GM12878 (cell line): ENCODE data around the gene CDYL. TPM values are rescaled to one million over a fixed set of nuclear protein-coding genes. Genes with fewer than 3 reads are reported as not detected.

Experiments
- ATF7 ChIP-seq: fragments of 450-650 bp; IDR thresholded peaks from 2 replicates; pipeline ENCODE4 v1.6.1; 2016; ENCODE audit warnings: low read depth, mild to moderate bottlenecking
- BCL11A ChIP-seq: IDR thresholded peaks from 2 replicates; pipeline ENCODE4 v1.6.1; 2011; ENCODE audit warnings: low read depth, low read length
- CBFB ChIP-seq: IDR thresholded peaks from 2 replicates; pipeline ENCODE4 v1.6.1; 2016; ENCODE audit warnings: antibody characterized with exemption, low read depth
- CREB1 ChIP-seq: IDR thresholded peaks from 2 replicates; pipeline ENCODE4 v1.6.1; 2012; ENCODE audit warnings: low read depth, mild to moderate bottlenecking, inconsistent platforms
- EED ChIP-seq: sonication (generic); IDR thresholded peaks from 2 replicates; pipeline ENCODE4 v1.6.1; 2016; ENCODE audit warnings: antibody characterized with exemption, low read depth
- EP300 ChIP-seq, 2 experiments: fragments of 150-350 bp in 1 of 2; IDR thresholded peaks; 2 replicates each; pipeline ENCODE4 v1.6.1; 2011 to 2012; ENCODE audit warnings: low read depth in 2 of 2, low read length in 2 of 2, borderline replicate concordance in 1 of 2, improper control_type of control experiment in 1 of 2, inconsistent platforms in 1 of 2; ENCODE audit not compliant: control insufficient read depth in 1 of 2
- GATAD2B ChIP-seq: fragments of 450-650 bp; conservative IDR thresholded peaks from 2 replicates; pipeline ENCODE4 v1.6.1; 2017; ENCODE audit warnings: low read depth, mild to moderate bottlenecking, moderate library complexity
- HDGF ChIP-seq: fragments of 450-650 bp; IDR thresholded peaks from 2 replicates; pipeline ENCODE4 v1.6.1; 2016; ENCODE audit warnings: antibody characterized with exemption
- IKZF1 ChIP-seq: fragments of 450-650 bp; conservative IDR thresholded peaks from 2 replicates; pipeline ENCODE4 v1.6.1; 2017; ENCODE audit warnings: antibody characterized with exemption, mild to moderate bottlenecking
- IKZF2 ChIP-seq, 2 experiments: fragments of 450-650 bp; IDR thresholded peaks; 2 replicates each; pipeline ENCODE4 v1.6.1; 2017; ENCODE audit warnings: mild to moderate bottlenecking in 2 of 2, moderate library complexity in 2 of 2
- JUNB ChIP-seq: IDR thresholded peaks from 2 replicates; pipeline ENCODE4 v1.6.1; 2016; ENCODE audit warnings: antibody characterized with exemption, mild to moderate bottlenecking
- PAX5 ChIP-seq: IDR thresholded peaks from 2 replicates; pipeline ENCODE4 v1.6.1; 2011; ENCODE audit warnings: low read depth, low read length, borderline replicate concordance
- POLR2AphosphoS2 ChIP-seq: IDR thresholded peaks from 2 replicates; pipeline ENCODE4 v1.6.1; 2011; ENCODE audit warnings: low read depth, mild to moderate bottlenecking, low read length, improper control_type of control experiment, moderate library complexity
- SUZ12 ChIP-seq: fragments of 200-600 bp; sonication (generic); IDR thresholded peaks from one replicate; pipeline ENCODE4 v1.6.1; 2018; ENCODE audit warnings: antibody characterized with exemption, mild to moderate bottlenecking; ENCODE audit not compliant: unreplicated experiment
- polyA plus RNA-seq, 11 experiments: library from polyadenylated mRNA; depleted of rRNA in 4 of 11; unstranded in 6 of 11; stranded (reverse) in 5 of 11; fragments of >200 nt; fragmentation: Nextera tagmentation in 4 of 11; fragmentation: Illumina TruSeq in 1 of 11; extraction: Ambion mirVana in 4 of 11; extraction: Trizol in 1 of 11; gene quantifications; 1 replicate in 1 of 11; 2 replicates in 10 of 11; pipeline versions ENCODE4 v1.2.1 to v1.2.3, GENCODE V29; 2011 to 2016; ENCODE audit warnings: inconsistent platforms in 2 of 11, missing spikeins in 2 of 11, low read depth in 1 of 11
- total RNA-seq, 4 experiments: library from RNA; depleted of rRNA in 3 of 4; stranded (reverse); fragments of >200 nt in 3 of 4; fragmentation: Illumina TruSeq in 1 of 4; extraction: Trizol in 1 of 4; gene quantifications; 2 replicates each; pipeline versions ENCODE4 v1.2.1 to v1.2.3, GENCODE V29; 2013 to 2021
- TF ChIP-seq, protein P1 (sequence below): fragments of 450-650 bp; formaldehyde crosslinking; IDR thresholded peaks from 2 replicates; pipeline ENCODE4 v1.4.0; 2022; ENCODE audit warnings: mild to moderate bottlenecking, moderate library complexity
- TF ChIP-seq, protein P2 (sequence below): fragments of 450-650 bp; formaldehyde crosslinking; IDR thresholded peaks from 2 replicates; pipeline ENCODE4 v1.4.0; 2020; ENCODE audit warnings: mild to moderate bottlenecking, moderate library complexity
- TF ChIP-seq, protein P3 (sequence below): fragments of 450-650 bp; conservative IDR thresholded peaks from 2 replicates; pipeline ENCODE4 v1.6.1; 2017; ENCODE audit warnings: mild to moderate bottlenecking, moderate library complexity
- TF ChIP-seq, protein P4 (sequence below): fragments of 450-650 bp; IDR thresholded peaks from 2 replicates; pipeline ENCODE4 v1.6.1; 2018; ENCODE audit warnings: mild to moderate bottlenecking, low read depth, moderate library complexity; ENCODE audit not compliant: partially characterized antibody

Gene CDYL
- total and polyA plus RNA-seq, 10 of the 15 experiments (the other 5 are each of a cell fraction or from before 2014, with no cell fraction given), result 9.3 to 61.2 (median 28.5) TPM

DNA sequence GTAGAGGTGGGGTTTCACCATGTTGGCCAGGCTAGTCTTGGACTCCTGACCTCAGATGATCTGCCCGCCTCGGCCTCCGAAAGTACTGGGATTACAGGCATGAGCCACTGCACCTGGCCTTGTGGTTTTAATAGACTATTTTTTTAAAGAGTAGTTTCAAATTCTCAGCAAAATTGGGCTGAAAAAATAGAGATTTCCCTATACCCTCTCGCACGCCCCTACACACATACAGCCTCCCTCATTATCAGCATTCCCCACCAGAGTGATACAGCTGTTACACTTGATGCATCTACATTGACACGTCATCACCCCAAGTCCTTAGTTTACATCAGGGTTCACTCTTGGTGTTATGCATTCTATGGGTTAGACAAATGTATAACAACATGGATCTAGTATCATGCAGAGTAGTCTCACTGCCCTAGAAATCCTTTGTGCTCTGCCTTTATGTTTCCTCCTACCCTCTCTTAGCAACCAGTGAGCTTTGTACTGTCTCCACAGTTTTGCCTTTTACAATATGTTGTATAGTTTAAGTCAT is 103.6 kb downstream of the CDYL start (continued):
- TF ChIP-seq IKZF2 (IDR thresholded peaks at IDR 0.05), result peak; percentile 85 to 92
- TF ChIP-seq, protein P1, sequence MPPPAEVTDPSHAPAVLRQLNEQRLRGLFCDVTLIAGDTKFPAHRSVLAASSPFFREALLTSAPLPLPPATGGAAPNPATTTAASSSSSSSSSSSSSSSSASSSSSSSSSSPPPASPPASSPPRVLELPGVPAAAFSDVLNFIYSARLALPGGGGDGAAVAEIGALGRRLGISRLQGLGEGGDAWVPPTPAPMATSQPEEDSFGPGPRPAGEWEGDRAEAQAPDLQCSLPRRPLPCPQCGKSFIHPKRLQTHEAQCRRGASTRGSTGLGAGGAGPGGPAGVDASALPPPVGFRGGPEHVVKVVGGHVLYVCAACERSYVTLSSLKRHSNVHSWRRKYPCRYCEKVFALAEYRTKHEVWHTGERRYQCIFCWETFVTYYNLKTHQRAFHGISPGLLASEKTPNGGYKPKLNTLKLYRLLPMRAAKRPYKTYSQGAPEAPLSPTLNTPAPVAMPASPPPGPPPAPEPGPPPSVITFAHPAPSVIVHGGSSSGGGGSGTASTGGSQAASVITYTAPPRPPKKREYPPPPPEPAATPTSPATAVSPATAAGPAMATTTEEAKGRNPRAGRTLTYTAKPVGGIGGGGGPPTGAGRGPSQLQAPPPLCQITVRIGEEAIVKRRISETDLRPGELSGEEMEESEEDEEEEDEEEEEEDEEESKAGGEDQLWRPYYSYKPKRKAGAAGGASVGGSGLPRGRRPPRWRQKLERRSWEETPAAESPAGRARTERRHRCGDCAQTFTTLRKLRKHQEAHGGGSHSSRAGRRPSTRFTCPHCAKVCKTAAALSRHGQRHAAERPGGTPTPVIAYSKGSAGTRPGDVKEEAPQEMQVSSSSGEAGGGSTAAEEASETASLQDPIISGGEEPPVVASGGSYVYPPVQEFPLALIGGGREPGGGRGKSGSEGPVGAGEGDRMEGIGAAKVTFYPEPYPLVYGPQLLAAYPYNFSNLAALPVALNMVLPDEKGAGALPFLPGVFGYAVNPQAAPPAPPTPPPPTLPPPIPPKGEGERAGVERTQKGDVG (CRISPR knock-in tag), result no peak
- peak; percentile 85 for TF ChIP-seq JUNB
- peak; percentile 61; the same call in 1 of the 2 replicates for TF ChIP-seq GATAD2B
- peak; percentile 46; the same call in 1 of the 2 replicates for TF ChIP-seq BCL11A
- TF ChIP-seq SUZ12, result no peak
- peak; percentile 87 for TF ChIP-seq IKZF1
- no peak for TF ChIP-seq POLR2AphosphoS2
- TF ChIP-seq CREB1, result peak; percentile 75
- no peak for TF ChIP-seq HDGF
- TF ChIP-seq PAX5, result peak; percentile 34; the same call in 1 of the 2 replicates
- peak in 1 of 2 experiments; percentile 51; a peak in 1 of 4 replicates for TF ChIP-seq EP300 (IDR thresholded peaks at IDR 0.05; ENCODE audit: borderline replicate concordance in 1 of 2, control insufficient read depth in 1 of 2, low read depth in 2 of 2, low read length in 2 of 2)
- peak; percentile 57; the same call in 1 of the 2 replicates for TF ChIP-seq ATF7
- TF ChIP-seq, protein P2, sequence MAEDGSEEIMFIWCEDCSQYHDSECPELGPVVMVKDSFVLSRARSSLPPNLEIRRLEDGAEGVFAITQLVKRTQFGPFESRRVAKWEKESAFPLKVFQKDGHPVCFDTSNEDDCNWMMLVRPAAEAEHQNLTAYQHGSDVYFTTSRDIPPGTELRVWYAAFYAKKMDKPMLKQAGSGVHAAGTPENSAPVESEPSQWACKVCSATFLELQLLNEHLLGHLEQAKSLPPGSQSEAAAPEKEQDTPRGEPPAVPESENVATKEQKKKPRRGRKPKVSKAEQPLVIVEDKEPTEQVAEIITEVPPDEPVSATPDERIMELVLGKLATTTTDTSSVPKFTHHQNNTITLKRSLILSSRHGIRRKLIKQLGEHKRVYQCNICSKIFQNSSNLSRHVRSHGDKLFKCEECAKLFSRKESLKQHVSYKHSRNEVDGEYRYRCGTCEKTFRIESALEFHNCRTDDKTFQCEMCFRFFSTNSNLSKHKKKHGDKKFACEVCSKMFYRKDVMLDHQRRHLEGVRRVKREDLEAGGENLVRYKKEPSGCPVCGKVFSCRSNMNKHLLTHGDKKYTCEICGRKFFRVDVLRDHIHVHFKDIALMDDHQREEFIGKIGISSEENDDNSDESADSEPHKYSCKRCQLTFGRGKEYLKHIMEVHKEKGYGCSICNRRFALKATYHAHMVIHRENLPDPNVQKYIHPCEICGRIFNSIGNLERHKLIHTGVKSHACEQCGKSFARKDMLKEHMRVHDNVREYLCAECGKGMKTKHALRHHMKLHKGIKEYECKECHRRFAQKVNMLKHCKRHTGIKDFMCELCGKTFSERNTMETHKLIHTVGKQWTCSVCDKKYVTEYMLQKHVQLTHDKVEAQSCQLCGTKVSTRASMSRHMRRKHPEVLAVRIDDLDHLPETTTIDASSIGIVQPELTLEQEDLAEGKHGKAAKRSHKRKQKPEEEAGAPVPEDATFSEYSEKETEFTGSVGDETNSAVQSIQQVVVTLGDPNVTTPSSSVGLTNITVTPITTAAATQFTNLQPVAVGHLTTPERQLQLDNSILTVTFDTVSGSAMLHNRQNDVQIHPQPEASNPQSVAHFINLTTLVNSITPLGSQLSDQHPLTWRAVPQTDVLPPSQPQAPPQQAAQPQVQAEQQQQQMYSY (CRISPR knock-in tag), result no peak
- peak; percentile 92 for TF ChIP-seq EED
- peak; percentile 87 for TF ChIP-seq CBFB
- TF ChIP-seq, protein P3, sequence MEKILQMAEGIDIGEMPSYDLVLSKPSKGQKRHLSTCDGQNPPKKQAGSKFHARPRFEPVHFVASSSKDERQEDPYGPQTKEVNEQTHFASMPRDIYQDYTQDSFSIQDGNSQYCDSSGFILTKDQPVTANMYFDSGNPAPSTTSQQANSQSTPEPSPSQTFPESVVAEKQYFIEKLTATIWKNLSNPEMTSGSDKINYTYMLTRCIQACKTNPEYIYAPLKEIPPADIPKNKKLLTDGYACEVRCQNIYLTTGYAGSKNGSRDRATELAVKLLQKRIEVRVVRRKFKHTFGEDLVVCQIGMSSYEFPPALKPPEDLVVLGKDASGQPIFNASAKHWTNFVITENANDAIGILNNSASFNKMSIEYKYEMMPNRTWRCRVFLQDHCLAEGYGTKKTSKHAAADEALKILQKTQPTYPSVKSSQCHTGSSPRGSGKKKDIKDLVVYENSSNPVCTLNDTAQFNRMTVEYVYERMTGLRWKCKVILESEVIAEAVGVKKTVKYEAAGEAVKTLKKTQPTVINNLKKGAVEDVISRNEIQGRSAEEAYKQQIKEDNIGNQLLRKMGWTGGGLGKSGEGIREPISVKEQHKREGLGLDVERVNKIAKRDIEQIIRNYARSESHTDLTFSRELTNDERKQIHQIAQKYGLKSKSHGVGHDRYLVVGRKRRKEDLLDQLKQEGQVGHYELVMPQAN, result no peak
- TF ChIP-seq, protein P4, sequence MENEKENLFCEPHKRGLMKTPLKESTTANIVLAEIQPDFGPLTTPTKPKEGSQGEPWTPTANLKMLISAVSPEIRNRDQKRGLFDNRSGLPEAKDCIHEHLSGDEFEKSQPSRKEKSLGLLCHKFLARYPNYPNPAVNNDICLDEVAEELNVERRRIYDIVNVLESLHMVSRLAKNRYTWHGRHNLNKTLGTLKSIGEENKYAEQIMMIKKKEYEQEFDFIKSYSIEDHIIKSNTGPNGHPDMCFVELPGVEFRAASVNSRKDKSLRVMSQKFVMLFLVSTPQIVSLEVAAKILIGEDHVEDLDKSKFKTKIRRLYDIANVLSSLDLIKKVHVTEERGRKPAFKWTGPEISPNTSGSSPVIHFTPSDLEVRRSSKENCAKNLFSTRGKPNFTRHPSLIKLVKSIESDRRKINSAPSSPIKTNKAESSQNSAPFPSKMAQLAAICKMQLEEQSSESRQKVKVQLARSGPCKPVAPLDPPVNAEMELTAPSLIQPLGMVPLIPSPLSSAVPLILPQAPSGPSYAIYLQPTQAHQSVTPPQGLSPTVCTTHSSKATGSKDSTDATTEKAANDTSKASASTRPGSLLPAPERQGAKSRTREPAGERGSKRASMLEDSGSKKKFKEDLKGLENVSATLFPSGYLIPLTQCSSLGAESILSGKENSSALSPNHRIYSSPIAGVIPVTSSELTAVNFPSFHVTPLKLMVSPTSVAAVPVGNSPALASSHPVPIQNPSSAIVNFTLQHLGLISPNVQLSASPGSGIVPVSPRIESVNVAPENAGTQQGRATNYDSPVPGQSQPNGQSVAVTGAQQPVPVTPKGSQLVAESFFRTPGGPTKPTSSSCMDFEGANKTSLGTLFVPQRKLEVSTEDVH, result no peak
